HCT116 (cell line): ENCODE results near the gene CD164L2.

Experiments
- CEBPB ChIP-seq: IDR thresholded peaks from 2 replicates; pipeline ENCODE4 v1.6.1; 2012; ENCODE audit warnings: low read depth
- EGR1 ChIP-seq: IDR thresholded peaks from 2 replicates; pipeline ENCODE4 v1.6.1; 2012; ENCODE audit warnings: low read depth
- EZH2 ChIP-seq: fragments of 200-600 bp; sonication (generic); IDR thresholded peaks from 2 replicates; pipeline ENCODE4 v1.6.1; 2017; ENCODE audit warnings: antibody characterized with exemption, mixed run types
- EZH2phosphoT487 ChIP-seq: fragments of 200-600 bp; IDR thresholded peaks from 2 replicates; pipeline ENCODE4 v1.6.1; 2018; ENCODE audit warnings: antibody characterized with exemption, borderline replicate concordance
- JUND ChIP-seq: IDR thresholded peaks from 2 replicates; pipeline ENCODE4 v1.6.1; 2012
- POLR2A ChIP-seq: IDR thresholded peaks from 2 replicates; pipeline ENCODE4 v1.7.0; 2011; ENCODE audit warnings: borderline replicate concordance; ENCODE audit not compliant: insufficient read depth, insufficient read length; ENCODE audit errors: extremely low read depth
- POLR2AphosphoS5 ChIP-seq: IDR thresholded peaks from 2 replicates; pipeline ENCODE4 v1.6.1; 2011; ENCODE audit warnings: mild to moderate bottlenecking, low read depth, low read length, moderate library complexity
- SIN3A ChIP-seq: IDR thresholded peaks from 2 replicates; pipeline ENCODE4 v1.6.1; 2012; ENCODE audit warnings: low read depth
- SP1 ChIP-seq: IDR thresholded peaks from 2 replicates; pipeline ENCODE4 v1.6.1; 2012; ENCODE audit warnings: low read depth
- ZFX ChIP-seq: fragments of 450-650 bp; IDR thresholded peaks from 2 replicates; pipeline ENCODE4 v1.6.1; 2017
- TF ChIP-seq, protein P1 (sequence below), 3 experiments: fragments of 200-600 bp in 1 of 3; sonication (generic) in 1 of 3; IDR thresholded peaks in 2 of 3; conservative IDR thresholded peaks in 1 of 3; 2 replicates each; pipeline ENCODE4 v1.5.1; 2012 to 2017; ENCODE audit warnings: low read depth in 2 of 3, low read length in 2 of 3, antibody characterized with exemption in 1 of 3, borderline replicate concordance in 1 of 3, control low read depth in 1 of 3, mild to moderate bottlenecking in 1 of 3, mixed read lengths in 1 of 3, mixed run types in 1 of 3, moderate library complexity in 1 of 3; ENCODE audit not compliant: insufficient read depth in 1 of 3
- TF ChIP-seq, protein P2 (sequence below): IDR thresholded peaks from 2 replicates; pipeline ENCODE4 v1.6.1; 2012; ENCODE audit warnings: low read depth
- TF ChIP-seq, protein P3 (sequence below): IDR thresholded peaks from 2 replicates; pipeline ENCODE4 v1.6.1; 2012

DNA sequence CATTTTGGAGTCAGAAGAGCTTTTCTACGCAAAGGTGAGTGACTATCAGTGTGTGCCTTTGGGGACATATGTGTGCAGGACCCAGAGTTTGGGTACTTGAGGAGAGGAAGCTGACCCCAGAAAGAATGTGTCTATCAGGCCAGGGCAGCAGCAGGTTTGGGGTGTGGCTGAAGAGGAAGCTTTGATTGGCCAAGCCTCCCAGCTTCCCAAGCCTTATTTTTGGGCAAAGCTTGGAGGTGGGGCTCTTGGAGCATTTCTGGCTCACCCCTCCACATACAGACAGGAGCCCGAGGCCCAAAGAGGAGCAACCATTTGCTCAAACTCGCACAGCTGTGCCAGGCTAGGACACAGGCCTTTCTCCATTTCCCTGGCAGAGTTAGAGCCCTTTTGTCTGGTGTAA is 14.0 kb upstream of the CD164L2 start:
- TF ChIP-seq, protein P1, sequence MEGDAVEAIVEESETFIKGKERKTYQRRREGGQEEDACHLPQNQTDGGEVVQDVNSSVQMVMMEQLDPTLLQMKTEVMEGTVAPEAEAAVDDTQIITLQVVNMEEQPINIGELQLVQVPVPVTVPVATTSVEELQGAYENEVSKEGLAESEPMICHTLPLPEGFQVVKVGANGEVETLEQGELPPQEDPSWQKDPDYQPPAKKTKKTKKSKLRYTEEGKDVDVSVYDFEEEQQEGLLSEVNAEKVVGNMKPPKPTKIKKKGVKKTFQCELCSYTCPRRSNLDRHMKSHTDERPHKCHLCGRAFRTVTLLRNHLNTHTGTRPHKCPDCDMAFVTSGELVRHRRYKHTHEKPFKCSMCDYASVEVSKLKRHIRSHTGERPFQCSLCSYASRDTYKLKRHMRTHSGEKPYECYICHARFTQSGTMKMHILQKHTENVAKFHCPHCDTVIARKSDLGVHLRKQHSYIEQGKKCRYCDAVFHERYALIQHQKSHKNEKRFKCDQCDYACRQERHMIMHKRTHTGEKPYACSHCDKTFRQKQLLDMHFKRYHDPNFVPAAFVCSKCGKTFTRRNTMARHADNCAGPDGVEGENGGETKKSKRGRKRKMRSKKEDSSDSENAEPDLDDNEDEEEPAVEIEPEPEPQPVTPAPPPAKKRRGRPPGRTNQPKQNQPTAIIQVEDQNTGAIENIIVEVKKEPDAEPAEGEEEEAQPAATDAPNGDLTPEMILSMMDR (IDR thresholded peaks at IDR 0.05 in 2 of 3, conservative IDR thresholded peaks at IDR 0.05 in 1 of 3; ENCODE audit: borderline replicate concordance in 1 of 3, insufficient read depth in 1 of 3, low read depth in 2 of 3, low read length in 2 of 3) = no peak
- TF ChIP-seq CEBPB (no peak), POLR2A (no peak), EZH2phosphoT487 (no peak), POLR2AphosphoS5 (no peak), EZH2 (no peak), SP1 (no peak), SIN3A (no peak), ZFX (no peak), JUND (no peak), EGR1 (no peak)
- TF ChIP-seq, protein P2, sequence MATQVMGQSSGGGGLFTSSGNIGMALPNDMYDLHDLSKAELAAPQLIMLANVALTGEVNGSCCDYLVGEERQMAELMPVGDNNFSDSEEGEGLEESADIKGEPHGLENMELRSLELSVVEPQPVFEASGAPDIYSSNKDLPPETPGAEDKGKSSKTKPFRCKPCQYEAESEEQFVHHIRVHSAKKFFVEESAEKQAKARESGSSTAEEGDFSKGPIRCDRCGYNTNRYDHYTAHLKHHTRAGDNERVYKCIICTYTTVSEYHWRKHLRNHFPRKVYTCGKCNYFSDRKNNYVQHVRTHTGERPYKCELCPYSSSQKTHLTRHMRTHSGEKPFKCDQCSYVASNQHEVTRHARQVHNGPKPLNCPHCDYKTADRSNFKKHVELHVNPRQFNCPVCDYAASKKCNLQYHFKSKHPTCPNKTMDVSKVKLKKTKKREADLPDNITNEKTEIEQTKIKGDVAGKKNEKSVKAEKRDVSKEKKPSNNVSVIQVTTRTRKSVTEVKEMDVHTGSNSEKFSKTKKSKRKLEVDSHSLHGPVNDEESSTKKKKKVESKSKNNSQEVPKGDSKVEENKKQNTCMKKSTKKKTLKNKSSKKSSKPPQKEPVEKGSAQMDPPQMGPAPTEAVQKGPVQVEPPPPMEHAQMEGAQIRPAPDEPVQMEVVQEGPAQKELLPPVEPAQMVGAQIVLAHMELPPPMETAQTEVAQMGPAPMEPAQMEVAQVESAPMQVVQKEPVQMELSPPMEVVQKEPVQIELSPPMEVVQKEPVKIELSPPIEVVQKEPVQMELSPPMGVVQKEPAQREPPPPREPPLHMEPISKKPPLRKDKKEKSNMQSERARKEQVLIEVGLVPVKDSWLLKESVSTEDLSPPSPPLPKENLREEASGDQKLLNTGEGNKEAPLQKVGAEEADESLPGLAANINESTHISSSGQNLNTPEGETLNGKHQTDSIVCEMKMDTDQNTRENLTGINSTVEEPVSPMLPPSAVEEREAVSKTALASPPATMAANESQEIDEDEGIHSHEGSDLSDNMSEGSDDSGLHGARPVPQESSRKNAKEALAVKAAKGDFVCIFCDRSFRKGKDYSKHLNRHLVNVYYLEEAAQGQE = no peak
- TF ChIP-seq, protein P3, sequence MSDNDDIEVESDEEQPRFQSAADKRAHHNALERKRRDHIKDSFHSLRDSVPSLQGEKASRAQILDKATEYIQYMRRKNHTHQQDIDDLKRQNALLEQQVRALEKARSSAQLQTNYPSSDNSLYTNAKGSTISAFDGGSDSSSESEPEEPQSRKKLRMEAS = no peak
